ENCODE results near the gene NACA.

NACA gene

GRCh38 chr12:56724972-56725722 lies at the start of gene NACA:
Gene NACA, minus strand, starts transcription at chr12:56725299. Its CDS starts 778 bp downstream, at chr12:56724521.
- peak; percentile 99 for DNase-seq (ENCODE audit: low spot score)
- POLR2A ChIA-PET (ENCODE audit: low non-redundant PET), result interaction anchor here (0.6 to 1.0 kb wide), 3 partner anchors 38 to 246 kb away, joined by 3 to 8 read pairs (median 3); partner anchors contain the start of gene PTGES3
- peak within 1 kb of the TSS; percentile 90 for H3K27ac ChIP-seq
- CTCF ChIA-PET, result no interaction called here
- no peak for TF ChIP-seq CTCF (conservative IDR thresholded peaks at IDR 0.05; ENCODE audit: low read depth)

GRCh38 chr12:56773113-56773512 lies 48.0 kb upstream of the NACA start:
- no peak overlapping the region for H3K27ac ChIP-seq
- DNase-seq (ENCODE audit: low spot score), result no peak
- ChIA-PET POLR2A (ENCODE audit: low non-redundant PET) (no interaction called here), CTCF (no interaction called here)
- no peak for TF ChIP-seq CTCF (conservative IDR thresholded peaks at IDR 0.05; ENCODE audit: low read depth)

- ChIA-PET POLR2A (ENCODE audit: low non-redundant PET) (no interaction called here), CTCF (no interaction called here)
- no peak for TF ChIP-seq CTCF (conservative IDR thresholded peaks at IDR 0.05; ENCODE audit: low read depth)
- H3K27ac ChIP-seq, result no peak overlapping the region
- DNase-seq (ENCODE audit: low spot score), result no peak
These were observed 47.5 kb upstream of the NACA start for GRCh38 chr12:56772625-56773024.

- H3K27ac ChIP-seq, result no peak overlapping the region
- ChIA-PET CTCF (no interaction called here), POLR2A (ENCODE audit: low non-redundant PET) (no interaction called here)
- DNase-seq (ENCODE audit: low spot score), result no peak
- TF ChIP-seq CTCF (conservative IDR thresholded peaks at IDR 0.05; ENCODE audit: low read depth), result no peak
These were observed 44.8 kb upstream of the NACA start for GRCh38 chr12:56769868-56770267.

GRCh38 chr12:56768424-56768823 lies 43.3 kb upstream of the NACA start:
- no peak for TF ChIP-seq CTCF (conservative IDR thresholded peaks at IDR 0.05; ENCODE audit: low read depth)
- no peak overlapping the region for H3K27ac ChIP-seq
- ChIA-PET CTCF (interaction anchor here (0.6 kb wide), 2 partner anchors 45 to 153 kb away, joined by 3 read pairs; no protein-coding TSS in a partner anchor), POLR2A (ENCODE audit: low non-redundant PET) (interaction anchor here (0.6 kb wide), 1 partner anchor 56 kb away, joined by 5 read pairs; no protein-coding TSS in a partner anchor)
- no peak for DNase-seq (ENCODE audit: low spot score)

- CTCF ChIA-PET, result no interaction called here
- no peak overlapping the region for H3K27ac ChIP-seq
- POLR2A ChIA-PET (ENCODE audit: low non-redundant PET), result no interaction called here
- DNase-seq (ENCODE audit: low spot score), result no peak
- no peak for TF ChIP-seq CTCF (conservative IDR thresholded peaks at IDR 0.05; ENCODE audit: low read depth)
These were observed 41.4 kb upstream of the NACA start for GRCh38 chr12:56766535-56766934.
